ENCODE results near the gene STK32B.

Gene STK32B

GRCh38 chr4:5371415-5372190 lies 320.3 kb downstream of the STK32B start:
- H3K27ac ChIP-seq = no peak overlapping the region
- no peak for TF ChIP-seq CTCF (IDR thresholded peaks at IDR 0.05)

GRCh38 chr4:5372198-5372597 lies 320.9 kb downstream of the STK32B start:
- H3K9me3 ChIP-seq = no peaks in the 10 kb centered on the region
- H3K27ac ChIP-seq = no peak overlapping the region
- no peaks in the 10 kb centered on the region for H3K4me1 ChIP-seq (ENCODE audit: control insufficient read depth in 1 of 2, insufficient read depth in 1 of 2, low read depth in 1 of 2, low read length in 1 of 2)
- TF ChIP-seq CTCF (IDR thresholded peaks at IDR 0.05) = no peak
- H3K27me3 ChIP-seq = no peaks in the 10 kb centered on the region
- H3K36me3 ChIP-seq = no peaks in the 10 kb centered on the region
- no peak overlapping the region for H3K4me3 ChIP-seq (ENCODE audit: low read depth in 1 of 2, low read length in 1 of 2)

More at GRCh38 chr4:5371415-5372190, 320.3 kb downstream of the STK32B start:
- Histone ChIP-seq H3K36me3 (no peaks in the 10 kb centered on the region), H3K4me1 (ENCODE audit: control insufficient read depth in 1 of 2, insufficient read depth in 1 of 2, low read depth in 1 of 2, low read length in 1 of 2) (no peaks in the 10 kb centered on the region), H3K4me3 (ENCODE audit: low read depth in 1 of 2, low read length in 1 of 2) (no peak overlapping the region), H3K9me3 (no peaks in the 10 kb centered on the region), H3K27me3 (no peaks in the 10 kb centered on the region)

- H3K36me3 ChIP-seq = no peaks in the 10 kb centered on the region
- H3K9me3 ChIP-seq = no peaks in the 10 kb centered on the region
- H3K27me3 ChIP-seq = no peaks in the 10 kb centered on the region
- no peak overlapping the region for H3K4me3 ChIP-seq (ENCODE audit: low read depth in 1 of 2, low read length in 1 of 2)
- TF ChIP-seq CTCF (IDR thresholded peaks at IDR 0.05) = no peak
- H3K27ac ChIP-seq = no peak overlapping the region
- no peaks in the 10 kb centered on the region for H3K4me1 ChIP-seq (ENCODE audit: control insufficient read depth in 1 of 2, insufficient read depth in 1 of 2, low read depth in 1 of 2, low read length in 1 of 2)
These were observed 322.0 kb downstream of the STK32B start for GRCh38 chr4:5373327-5373726.

GRCh38 chr4:5374592-5374991 lies 323.3 kb downstream of the STK32B start:
- H3K36me3 ChIP-seq = no peaks in the 10 kb centered on the region
- no peaks in the 10 kb centered on the region for H3K27me3 ChIP-seq
- TF ChIP-seq CTCF (IDR thresholded peaks at IDR 0.05) = no peak
- H3K9me3 ChIP-seq = no peaks in the 10 kb centered on the region
- no peak overlapping the region for H3K4me3 ChIP-seq (ENCODE audit: low read depth in 1 of 2, low read length in 1 of 2)
- H3K27ac ChIP-seq = no peak overlapping the region
- no peaks in the 10 kb centered on the region for H3K4me1 ChIP-seq (ENCODE audit: control insufficient read depth in 1 of 2, insufficient read depth in 1 of 2, low read depth in 1 of 2, low read length in 1 of 2)

- Histone ChIP-seq H3K9me3 (no peaks in the 10 kb centered on the region), H3K36me3 (no peaks in the 10 kb centered on the region), H3K27ac (no peak overlapping the region), H3K27me3 (no peaks in the 10 kb centered on the region), H3K4me3 (ENCODE audit: low read depth in 1 of 2, low read length in 1 of 2) (no peak overlapping the region), H3K4me1 (ENCODE audit: control insufficient read depth in 1 of 2, insufficient read depth in 1 of 2, low read depth in 1 of 2, low read length in 1 of 2) (no peaks in the 10 kb centered on the region)
- TF ChIP-seq CTCF (IDR thresholded peaks at IDR 0.05) = no peak
These were observed 323.7 kb downstream of the STK32B start for GRCh38 chr4:5374994-5375393.

All from neutrophil (primary cell).